ENCODE data around the gene DPP9. TPM values are rescaled to one million over a fixed set of nuclear protein-coding genes. Genes with fewer than 3 reads are reported as not detected.

Gene DPP9
- total and polyA plus RNA-seq, 2 of the 13 experiments (the other 11 are each of a cell fraction or from before 2014, with no cell fraction given) = 8.4 to 25.8 TPM

DNA sequence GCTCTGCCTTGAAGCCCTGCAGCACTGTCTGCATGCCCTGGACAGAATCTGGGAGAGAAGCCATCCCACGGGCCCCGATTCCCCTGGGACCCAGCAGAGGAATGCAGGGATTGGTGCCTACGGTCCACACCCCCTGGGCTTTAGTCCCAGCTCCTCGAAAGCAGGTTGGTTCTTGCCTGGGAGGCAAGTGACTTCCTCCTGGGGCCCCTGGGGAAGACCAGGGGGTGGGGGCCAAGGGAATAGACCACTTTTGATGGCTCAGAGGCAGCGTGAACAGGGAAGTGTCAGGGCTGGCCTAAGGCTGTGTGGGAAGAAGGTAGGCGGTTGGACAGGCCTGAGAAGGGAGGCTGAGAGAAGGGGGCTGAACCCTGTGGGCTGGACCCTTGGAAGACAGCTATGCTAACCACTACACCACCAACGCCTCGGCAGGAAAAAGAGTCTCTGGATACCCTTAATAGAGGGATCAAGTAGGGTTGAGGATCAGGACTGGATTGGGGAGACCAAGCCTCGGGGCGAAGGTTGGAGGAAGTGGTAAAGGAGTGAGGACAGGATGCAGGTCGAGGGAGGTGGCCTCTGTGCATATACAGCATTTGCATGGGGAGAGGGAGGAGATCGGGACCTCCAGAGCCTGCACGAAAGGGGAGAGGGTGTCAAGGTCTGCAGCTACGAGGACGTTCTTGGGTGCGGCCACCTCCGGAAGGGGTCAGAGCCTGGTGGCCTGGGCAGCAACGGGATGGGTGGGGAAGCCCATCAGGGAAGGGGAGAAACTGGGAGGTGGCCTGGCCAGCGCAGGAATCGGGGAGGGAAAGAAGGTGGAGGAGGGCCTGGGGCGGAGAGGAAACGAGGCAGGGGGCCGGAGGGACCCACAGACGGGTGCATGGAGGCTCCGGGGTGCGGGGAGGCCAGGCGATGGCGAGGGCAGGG, 709 bp downstream of the DPP9 start:
- Histone ChIP-seq H3K4me2 (ENCODE audit: low read depth, low read length) (peak overlapping the region; percentile 87), H3K27me3 (ENCODE audit: control insufficient read depth in 1 of 2, insufficient read depth in 2 of 2, low read length in 2 of 2) (no peaks in the 10 kb centered on the region; a peak in 1 of 5 replicates), H3K79me2 (ENCODE audit: insufficient read depth, low read length) (peaks cover 31% of the 10 kb centered on the region), H3K4me3 (replicated peaks in 1 of 3; ENCODE audit: insufficient read depth in 1 of 3, low read depth in 2 of 3, low read length in 3 of 3) (peak overlapping the region; percentile 78 to 100 (median 99)), H3K27ac (ENCODE audit: extremely low read length, insufficient read depth, low read length) (peak overlapping the region; percentile 55), H2AFZ (ENCODE audit: low read length) (no peak overlapping the region), H3K36me3 (replicated peaks in 1 of 2; ENCODE audit: control insufficient read depth in 1 of 2, insufficient read depth in 2 of 2, low read length in 2 of 2) (peaks cover 2 to 21% of the 10 kb centered on the region in 2 experiments), H3K9ac (ENCODE audit: insufficient read depth, low read depth, low read length) (peak overlapping the region; percentile 82), H4K20me1 (ENCODE audit: insufficient read depth, low read length) (peaks cover 3% of the 10 kb centered on the region; the same call in 1 of the 2 replicates), H3K9me3 (ENCODE audit: low read length) (no peaks in the 10 kb centered on the region), H3K4me1 (ENCODE audit: insufficient read depth, low read length) (peaks cover 48% of the 10 kb centered on the region)
- intact Hi-C loops (cut with micrococcal nuclease; ENCODE audit: unreplicated experiment) (loop anchor here (5.0 kb wide), 1 partner anchor 51 kb away; the partner anchor contains the start of gene MYDGF), in situ Hi-C loops (cut with HindIII; ENCODE audit: extremely low pct_ligation_motif_present, low pct_unique_long_range_greater_than_20kb) (no loop called here)
- ATAC-seq (peak; percentile 5), DNase-seq (ENCODE audit: low spot score) (no peak), FAIRE-seq (no peak)
- CTCF ChIA-PET (ENCODE audit: low intra/inter-chr PET ratio, low total read pairs) = no interaction called here
- under 1% methylated on average over 23 of the region's 28 CpGs for WGBS (ENCODE audit: low lambda C conversion rate)
- BruUV-seq (replicated peaks) = no TSS peak
- POLR2A ChIA-PET = interaction anchor here (0.9 to 2.2 kb wide), 2 partner anchors 46 to 68 kb away, joined by 3 to 5 read pairs; partner anchors contain the start of gene FEM1A
- TF ChIP-seq ZNF383 (CRISPR knock-in tag; IDR thresholded peaks at IDR 0.05; ENCODE audit: borderline replicate concordance) (0 out of 2 replicates have a peak, but pooled peaks have one; percentile 65), ZNF670 (CRISPR knock-in tag; IDR thresholded peaks at IDR 0.05; ENCODE audit: borderline replicate concordance) (0 out of 2 replicates have a peak, but pooled peaks have one; percentile 23), ZNF605 (CRISPR knock-in tag; IDR thresholded peaks at IDR 0.05) (peak; percentile 6; the same call in 1 of the 2 replicates), TMF1 (CRISPR knock-in tag; IDR thresholded peaks at IDR 0.05; ENCODE audit: low read depth) (peak; percentile 48; the same call in 1 of the 2 replicates), ZNF138 (CRISPR knock-in tag; IDR thresholded peaks at IDR 0.05; ENCODE audit: low read depth) (peak; percentile 41; the same call in 1 of the 2 replicates), TGIF2 (CRISPR knock-in tag; IDR thresholded peaks at IDR 0.05) (0 out of 2 replicates have a peak, but pooled peaks have one; percentile 4), ZNF44 (CRISPR knock-in tag; IDR thresholded peaks at IDR 0.05) (no peak), ZSCAN29 (CRISPR knock-in tag; conservative IDR thresholded peaks at IDR 0.05) (0 out of 2 replicates have a peak, but pooled peaks have one; percentile 41), CENPX (CRISPR knock-in tag; IDR thresholded peaks at IDR 0.05) (no peak), HIVEP1 (CRISPR knock-in tag; IDR thresholded peaks at IDR 0.05) (peak; percentile 54; the same call in 1 of the 2 replicates)
- TF ChIP-seq, protein P1, sequence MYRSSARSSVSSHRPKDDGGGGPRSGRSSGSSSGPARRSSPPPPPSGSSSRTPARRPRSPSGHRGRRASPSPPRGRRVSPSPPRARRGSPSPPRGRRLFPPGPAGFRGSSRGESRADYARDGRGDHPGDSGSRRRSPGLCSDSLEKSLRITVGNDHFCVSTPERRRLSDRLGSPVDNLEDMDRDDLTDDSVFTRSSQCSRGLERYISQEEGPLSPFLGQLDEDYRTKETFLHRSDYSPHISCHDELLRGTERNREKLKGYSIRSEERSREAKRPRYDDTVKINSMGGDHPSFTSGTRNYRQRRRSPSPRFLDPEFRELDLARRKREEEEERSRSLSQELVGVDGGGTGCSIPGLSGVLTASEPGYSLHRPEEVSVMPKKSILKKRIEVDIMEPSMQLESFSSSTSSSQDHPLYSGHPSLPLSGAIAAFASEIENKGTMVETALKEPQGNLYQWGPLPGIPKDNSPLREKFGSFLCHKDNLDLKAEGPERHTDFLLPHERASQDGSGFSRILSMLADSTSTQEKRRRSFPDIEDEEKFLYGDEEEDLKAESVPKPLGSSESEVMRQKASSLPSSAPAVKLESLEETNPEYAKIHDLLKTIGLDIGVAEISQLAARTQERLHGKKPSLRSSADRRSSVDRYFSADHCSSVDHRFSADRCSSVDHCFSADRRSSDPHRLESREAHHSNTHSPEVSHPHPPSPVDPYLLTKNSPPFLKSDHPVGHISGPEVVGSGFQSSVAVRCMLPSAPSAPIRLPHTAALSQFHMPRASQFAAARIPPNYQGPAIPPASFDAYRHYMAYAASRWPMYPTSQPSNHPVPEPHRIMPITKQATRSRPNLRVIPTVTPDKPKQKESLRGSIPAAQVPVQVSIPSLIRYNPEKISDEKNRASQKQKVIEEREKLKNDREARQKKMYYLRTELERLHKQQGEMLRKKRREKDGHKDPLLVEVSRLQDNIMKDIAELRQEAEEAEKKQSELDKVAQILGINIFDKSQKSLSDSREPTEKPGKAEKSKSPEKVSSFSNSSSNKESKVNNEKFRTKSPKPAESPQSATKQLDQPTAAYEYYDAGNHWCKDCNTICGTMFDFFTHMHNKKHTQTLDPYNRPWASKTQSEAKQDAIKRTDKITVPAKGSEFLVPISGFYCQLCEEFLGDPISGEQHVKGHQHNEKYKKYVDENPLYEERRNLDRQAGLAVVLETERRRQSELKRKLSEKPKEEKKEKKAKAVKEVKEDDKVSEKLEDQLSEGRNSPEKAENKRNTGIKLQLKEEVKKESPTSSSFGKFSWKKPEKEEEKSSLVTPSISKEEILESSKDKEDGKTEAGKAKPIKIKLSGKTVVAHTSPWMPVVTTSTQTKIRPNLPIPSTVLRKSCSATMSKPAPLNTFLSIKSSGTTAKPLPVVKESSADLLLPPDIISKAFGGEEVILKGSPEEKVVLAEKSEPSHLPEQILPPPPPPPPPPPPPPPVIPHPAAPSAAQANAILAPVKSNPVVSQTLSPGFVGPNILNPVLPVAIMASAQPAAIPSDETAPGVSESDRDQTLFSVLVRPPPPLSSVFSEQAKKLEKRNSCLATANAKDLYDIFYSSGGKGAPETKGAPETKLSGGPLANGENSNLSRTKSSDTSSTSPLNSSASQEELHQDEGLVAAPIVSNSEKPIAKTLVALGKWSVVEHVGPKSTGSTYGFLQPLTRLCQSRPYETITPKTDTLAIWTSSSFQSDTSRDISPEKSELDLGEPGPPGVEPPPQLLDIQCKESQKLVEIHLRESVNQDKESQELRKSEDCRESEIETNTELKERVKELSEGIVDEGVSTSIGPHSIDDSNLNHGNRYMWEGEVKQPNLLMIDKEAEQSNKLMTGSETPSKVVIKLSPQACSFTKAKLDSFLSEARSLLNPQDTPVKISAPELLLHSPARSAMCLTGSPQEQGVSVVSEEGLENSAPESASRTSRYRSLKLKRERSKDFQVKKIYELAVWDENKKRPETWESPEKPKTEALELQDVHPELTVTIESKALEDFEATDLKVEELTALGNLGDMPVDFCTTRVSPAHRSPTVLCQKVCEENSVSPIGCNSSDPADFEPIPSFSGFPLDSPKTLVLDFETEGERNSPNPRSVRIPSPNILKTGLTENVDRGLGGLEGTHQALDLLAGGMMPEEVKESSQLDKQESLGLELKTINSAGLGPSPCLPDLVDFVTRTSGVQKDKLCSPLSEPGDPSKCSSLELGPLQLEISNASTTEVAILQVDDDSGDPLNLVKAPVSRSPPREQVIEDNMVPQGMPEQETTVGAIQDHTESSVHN (CRISPR knock-in tag; IDR thresholded peaks at IDR 0.05) = 0 out of 2 replicates have a peak, but pooled peaks have one; percentile 13
- TF ChIP-seq, protein P2, sequence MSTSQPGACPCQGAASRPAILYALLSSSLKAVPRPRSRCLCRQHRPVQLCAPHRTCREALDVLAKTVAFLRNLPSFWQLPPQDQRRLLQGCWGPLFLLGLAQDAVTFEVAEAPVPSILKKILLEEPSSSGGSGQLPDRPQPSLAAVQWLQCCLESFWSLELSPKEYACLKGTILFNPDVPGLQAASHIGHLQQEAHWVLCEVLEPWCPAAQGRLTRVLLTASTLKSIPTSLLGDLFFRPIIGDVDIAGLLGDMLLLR (CRISPR knock-in tag; IDR thresholded peaks at IDR 0.05) = no peak
